ENCODE measurements around the gene SDC1.

The SDC1 gene

DNA sequence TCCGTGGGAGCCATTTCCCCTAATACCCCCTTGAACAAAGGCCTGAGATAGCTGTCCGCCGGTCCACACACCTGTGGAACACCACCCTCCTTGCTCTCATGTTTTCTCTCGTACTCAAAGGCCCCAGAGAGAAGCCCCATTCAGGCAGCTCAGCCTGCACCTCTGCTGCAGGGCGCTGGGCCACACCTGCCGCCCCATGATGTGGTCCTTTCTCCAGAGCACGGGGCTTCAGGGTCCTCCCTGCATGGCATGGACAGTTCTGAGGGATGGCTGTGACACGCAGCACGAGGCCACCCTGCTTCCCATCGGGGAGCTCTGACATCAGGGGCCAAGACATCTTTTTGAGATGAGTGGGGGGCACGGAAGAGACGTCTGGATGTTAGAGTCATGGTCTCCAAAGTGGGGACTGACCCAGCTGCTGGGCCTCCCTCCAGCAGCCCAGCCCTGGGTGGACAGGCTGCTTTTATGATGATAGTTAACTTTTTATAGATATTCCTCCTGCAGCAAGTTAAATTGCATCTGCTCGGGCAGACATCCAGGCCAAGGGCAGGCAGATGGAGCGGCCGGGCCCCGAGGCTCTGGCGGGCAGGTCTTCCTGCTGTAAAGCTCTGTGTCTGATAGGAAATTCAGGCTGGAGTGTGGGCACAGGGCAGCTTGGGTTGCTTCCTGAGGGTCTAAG is 56.7 kb downstream of the SDC1 start:
- no peak for DNase-seq

DNA sequence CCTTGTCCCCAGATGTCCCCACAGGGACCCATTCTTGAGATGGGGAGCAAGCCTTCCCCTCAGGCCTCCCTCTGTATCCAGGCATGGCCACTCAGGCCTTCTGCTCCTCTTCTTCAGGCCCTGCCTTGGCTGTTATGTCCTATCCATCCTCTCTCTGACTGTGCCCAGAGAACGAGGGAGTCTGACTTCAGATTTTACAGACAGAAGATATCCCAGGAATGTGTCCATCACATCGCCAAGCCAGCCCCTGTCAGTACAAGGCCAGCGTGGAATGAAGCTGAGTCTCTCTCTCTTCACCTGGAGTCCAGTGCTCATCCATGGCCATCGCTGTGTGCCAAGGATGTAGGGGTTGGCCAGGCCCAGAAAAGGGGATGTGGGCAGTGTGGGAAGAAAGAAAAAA is 57.6 kb downstream of the SDC1 start:
- DNase-seq: no peak

DNA sequence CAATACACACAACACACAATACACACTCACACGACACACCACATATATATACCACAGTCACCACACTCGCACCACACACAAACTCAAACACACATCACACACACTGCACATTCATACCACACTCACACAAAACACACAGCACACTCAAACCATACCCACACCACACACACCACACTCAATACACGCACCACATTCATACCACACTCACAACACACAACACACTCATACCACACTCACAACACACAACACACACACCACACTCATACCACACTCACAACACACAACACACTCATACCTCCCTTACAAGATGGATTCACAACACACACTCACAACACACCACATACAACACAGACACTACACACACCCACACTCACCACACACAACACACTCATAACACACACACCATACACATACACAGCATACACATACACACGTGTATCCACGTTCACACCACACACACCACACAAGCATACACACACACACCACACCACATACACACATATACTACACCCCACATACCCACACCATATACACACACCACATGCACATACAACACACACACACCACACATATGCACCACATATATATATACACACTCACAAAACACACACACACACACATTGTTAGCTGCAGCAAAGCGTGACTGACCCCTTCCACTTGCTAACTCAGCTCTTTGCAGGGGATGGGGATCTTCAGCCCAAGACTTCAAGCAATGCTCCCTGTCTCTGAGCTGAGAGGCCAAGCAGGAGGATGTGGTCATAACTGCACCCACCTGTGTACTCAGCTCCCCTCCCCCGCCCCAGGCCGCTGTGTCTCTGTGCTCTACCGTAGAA is 59.0 kb downstream of the SDC1 start:
- no peak for DNase-seq

DNA sequence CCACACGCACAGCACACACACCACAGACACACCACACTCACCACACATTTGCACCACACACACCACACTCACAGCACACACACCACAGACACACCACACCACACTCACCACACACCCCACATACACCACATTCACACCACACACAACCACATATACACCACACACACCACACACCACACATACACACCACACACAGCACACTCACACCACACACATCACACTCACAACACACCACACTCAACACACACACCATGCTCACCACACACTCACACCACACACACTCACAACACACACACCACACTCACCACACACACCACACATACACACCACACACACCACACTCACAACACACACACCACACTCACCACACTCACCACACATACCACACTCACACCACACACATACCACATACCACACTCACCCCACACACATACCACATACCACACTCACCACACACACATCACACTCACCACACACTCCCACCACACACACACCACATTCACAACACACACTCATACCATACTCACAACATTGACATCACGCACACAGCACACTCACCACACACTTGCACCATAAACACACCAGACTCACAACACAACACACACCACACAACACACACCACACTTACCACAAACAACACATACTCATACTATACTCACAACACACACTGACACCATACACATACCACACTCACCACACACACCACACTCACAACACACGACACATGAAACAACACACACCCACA is 60.0 kb downstream of the SDC1 start:
- no peak for DNase-seq

DNA sequence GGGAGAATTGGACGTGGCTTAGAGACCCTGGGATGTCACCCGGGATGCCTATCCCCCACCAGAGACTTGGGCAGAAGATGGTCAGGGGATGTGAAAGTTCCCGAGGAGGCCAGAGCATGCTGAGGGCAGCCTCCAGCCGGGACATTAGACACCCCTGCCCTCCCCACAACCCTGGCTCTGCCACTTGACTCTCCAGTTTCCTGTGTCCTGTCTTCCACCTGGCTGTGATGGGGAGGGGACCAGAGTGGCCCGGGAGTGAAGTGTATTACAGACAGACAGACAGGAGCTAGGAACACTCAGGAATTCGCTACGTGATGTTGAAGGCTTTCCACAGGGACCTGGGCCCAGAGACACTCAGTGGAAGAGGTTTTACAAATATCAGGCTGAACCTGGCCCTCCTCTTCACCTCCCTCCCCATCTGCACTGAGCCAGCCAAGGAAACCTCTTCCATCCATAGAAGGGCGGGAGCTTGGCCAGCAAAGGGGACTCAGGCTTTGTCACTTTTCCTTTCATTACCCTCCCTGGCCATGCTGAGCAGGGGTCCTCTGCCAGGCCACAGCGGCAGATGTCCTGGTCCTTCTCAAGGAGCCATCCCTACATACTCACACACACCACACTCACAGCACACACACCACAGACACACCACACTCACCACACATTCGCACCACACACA is 60.7 kb downstream of the SDC1 start:
- DNase-seq: no peak

DNA sequence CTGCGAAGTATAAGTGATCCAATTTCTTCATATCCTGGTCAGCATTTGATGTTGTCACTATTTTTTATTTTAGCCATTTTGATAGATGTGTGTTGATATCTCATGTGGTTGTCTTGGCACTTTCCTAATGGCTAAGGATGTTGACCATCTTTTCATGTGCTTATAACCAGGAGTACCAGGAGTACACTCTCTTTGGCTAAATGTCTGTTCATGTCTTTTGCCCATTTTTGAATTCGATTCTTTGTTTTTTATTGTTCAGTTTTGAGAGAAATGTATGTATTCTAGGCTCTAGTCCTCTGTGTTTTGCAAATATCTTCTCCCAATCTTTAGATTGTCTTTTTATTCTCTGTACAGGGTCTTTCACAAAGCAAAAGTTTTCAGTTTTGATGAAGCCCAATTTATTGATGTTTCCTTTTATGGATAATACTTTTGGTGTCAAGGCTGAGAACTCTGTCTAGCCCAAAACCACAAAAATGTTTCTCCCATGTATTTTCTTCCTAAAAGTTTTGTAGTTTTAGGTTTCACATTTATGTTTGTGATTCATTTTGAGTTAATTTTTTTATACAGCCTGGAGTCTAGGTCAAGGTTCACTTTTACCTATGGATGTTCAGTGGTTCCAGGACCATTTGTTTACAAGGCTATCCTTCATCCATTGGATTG is 65.4 kb downstream of the SDC1 start:
- no peak for DNase-seq

DNA sequence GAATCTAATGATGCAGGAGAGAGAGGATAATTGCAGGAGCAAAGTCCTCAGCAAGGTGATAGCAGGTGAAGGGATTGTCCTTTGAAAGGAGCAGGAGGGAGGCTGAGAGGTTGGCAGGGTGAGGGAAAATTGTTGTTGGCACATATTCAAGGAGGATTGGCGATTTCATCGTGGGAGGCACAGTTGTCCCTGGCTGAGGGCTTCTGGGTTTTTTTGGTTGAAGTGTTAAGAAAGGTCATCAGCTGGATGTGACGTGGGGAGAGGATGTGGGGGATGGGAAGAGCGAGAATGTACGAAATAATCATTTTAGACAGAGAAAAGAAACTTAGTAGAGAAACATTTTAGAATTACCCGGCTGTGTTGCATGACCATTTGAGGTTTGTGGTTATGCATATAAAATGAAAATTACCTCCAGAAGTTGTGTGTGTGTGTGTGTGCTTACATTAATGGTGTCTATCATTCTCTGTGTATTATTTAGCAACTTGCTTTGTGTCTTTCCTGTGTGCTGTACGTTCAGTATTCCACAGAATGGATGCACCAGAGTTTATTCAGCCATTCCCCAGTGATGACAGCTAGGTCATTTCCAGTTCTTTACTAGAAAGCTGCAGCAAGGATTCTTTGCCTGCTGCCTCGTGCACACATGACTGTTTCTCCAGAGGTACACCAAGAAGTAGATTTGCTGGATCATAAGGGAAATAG is 67.6 kb downstream of the SDC1 start:
- DNase-seq: no peak

DNA sequence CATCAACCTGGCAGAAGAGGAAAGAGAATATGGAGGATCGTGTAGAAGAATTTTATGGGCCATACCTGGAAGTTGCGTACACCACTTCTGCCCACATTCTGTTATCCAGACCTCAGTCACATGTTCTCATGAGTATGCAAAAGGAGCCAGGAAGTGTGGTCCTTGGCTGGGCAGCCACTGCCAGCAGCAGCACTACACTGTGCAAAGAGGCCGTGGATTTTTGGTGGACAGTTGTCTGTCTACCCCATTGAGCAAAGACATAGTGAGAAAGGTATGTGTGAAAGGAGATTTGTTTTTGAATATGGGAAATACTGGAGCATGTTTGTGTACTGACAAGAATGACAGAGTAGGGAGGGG is 68.1 kb downstream of the SDC1 start:
- DNase-seq: no peak

DNA sequence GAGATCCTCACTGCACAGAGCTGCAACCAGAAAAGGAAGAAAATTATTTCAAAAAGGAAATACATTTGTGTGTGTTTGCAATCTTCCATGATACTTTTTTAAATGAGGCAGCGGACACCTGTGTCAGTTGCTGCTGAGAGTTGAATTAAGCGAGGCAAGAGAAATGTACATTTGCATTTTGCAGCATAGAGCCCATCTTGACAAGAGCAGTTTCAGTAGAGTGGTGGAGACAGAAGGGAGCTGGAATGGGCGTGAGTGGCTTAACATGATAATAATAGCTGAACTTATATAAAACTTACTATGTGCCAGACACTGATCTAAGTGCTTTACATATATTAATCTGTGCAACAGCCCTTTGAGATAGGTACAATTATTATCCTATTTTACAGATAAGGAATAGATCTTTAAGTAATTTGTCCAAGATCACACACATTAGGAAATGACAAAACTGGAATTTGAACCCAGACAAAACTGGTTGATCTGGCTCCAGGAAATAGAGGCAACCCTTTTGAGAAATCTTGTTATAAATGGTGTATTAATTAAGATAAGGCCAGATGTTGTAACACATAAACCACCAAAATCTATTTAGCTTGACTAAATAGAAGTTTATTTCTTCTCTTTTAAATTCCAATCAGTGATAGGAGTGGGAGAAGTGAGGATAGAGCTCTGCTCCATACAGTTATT is 68.7 kb downstream of the SDC1 start:
- DNase-seq: no peak

DNA sequence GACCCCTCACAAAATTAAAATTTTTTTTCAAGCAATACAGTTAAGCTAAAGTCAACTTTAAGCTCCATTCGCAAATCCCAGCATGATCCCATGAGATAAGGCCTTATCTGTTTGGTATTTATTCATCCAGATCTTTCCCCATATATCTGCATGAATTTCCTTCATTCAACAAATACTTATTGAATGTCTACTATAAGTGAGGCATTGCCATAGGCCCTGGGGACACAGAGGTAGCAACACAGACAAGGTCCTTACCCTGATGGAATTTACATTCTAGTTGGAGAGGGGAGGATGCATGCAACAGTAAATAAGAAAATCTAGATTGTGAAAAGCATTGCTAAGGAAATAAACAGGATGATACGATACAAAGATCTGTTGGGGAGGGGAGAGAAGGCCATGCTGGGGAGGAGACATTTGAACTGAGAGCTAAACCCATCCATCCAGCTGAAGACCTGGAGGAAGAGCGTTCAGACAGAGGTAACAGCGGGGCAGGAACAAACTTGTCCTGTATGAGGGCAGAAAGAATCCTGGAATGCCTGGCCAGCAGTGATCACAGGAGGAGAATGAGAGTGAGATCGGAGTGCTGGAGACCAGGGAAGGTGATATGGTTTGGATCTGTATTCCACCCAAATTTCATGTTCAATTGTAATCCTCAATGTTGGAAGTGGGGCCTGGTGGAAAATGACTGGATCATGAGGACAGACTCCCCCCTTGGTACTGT is 71.6 kb downstream of the SDC1 start:
- no peak for DNase-seq

DNA sequence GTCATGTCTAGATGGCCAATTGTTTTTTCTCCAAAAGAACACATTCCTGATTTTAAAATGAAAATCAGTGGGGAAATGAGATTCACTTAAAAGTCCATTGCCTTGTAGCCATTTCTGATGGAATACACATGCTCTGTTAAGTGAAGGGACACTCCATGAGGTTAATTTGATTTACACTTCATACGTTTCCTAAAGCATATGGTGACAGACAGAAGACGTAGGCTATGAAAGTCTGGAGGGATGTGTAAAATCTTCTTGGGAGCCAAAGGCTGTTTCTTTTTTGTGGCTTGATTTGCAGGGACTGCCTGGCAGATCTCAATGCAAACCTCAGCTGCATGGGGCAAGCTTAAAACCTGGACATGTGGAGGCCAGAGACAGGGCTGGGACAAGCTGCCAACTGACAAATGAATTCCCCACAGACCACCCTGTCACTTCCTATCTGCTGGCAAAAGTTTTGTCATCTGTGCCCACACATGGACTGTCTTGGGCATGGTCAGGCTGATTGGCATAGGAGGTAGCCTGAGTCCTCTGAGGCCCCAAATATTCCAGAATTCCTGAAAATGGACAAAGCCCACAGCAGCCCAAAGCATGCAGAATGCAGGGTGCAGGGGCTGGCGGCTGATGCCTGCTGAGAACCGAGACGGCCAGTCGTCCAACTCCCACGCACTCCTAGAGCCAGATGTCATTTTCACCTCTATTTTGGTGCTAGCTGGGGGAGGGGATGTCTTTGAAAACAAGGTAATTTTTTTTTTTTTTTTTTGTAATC is 73.9 kb downstream of the SDC1 start:
- no peak for DNase-seq

Measured in NCI-H187 treated with DMSO at 0.1 percent for 48 hours (cell line).